T-helper 2 cell treated with Interferon-gamma antibody and Interleukin-4, amounts not matched to agents 100 ng/mL and 5 ng/mL, for 36 hours (primary cell): ENCODE measurements around the gene KIF16B. TPM values are rescaled to one million over a fixed set of nuclear protein-coding genes. Genes with fewer than 3 reads are reported as not detected.

Experiments used
- intact Hi-C: fragments of 100-400 bp; cut with micrococcal nuclease; formaldehyde crosslinking; loops from one replicate; pipeline ENCODE4 v1.15.1; 2023
- total RNA-seq: library from RNA; stranded (reverse); gene quantifications from 2 replicates; pipeline ENCODE4 v1.2.3, GENCODE V29; 2022

The KIF16B gene
- total RNA-seq, 1 donor from 2014 or later, result 8.0 TPM

DNA sequence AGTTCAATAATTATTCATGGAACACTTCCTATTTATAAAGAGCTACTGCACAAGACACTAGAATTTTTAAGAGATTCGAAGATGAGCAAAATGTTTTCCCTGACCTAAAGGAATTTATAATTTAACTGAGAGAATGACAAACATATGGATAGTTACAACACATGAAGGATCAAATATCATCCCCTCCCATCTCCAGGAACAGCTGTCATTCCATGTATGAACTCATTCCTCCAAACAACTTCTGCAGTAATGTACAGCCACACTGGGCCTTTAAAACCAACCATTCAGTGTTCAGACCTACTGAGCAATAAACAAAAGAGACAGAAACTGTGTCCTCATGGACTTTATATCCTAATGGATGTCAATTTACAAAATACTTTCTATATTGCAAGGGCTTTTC is 87.8 kb downstream of the KIF16B start:
- intact Hi-C loops, result no loop called here

DNA sequence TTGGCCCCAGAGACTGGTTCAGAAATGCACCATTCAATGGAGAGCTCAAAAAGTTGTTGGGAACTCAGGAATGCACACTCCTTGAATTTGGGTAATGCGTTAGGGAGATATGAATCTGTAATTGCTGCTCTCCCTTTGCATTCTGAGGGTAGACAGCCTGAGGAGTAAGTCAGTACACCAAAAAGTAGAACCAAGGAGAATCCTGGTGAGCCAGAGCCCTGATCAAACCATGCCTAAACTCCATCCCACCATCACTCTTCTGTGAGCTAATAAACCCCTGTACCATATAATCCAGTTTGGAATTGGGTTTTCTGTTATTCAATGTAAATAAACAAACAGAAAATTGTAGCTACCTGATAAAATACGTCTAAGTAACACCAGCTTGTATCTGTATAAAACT is 90.2 kb downstream of the KIF16B start:
- intact Hi-C loops, result no loop called here

DNA sequence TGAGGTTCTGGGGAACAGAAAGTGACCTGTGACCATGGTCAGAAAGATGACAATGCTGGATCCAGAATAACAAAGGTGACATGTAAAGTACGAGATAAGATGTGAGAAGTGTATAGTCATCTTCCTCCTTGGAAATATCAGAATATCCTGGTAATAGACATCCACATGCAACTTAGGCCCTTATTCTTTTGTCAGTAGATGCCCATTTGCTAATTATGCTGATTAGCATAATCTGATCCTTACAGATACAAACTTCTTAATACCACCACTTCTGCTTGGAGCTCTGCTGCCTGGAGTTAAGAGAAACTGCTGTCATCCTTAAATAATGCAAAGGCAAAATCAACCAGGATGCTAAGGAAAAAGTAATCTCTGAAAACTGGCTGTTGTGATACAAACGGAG is 91.3 kb downstream of the KIF16B start:
- intact Hi-C loops, result no loop called here

DNA sequence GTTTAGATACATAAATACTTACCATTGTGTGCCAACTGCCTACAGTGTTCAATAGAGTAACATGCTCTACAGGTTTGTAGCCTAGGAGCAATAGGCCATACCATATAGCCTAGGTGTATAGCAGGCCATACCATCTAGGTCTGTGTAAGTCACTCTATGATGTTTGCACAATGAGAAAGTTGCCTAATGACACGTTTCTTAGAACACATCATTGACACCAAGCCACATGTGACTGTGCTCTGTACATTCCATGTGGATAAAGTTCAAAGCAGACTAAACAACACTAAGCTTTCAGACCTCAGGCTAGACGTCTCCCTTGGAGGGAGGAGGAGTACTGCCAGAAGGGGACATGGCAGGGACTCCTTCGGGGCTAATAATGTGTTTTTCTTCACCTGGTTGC is 93.6 kb downstream of the KIF16B start:
- intact Hi-C loops, result loop anchor here (5.0 kb wide), 1 partner anchor 772 kb away; no protein-coding TSS in a partner anchor

DNA sequence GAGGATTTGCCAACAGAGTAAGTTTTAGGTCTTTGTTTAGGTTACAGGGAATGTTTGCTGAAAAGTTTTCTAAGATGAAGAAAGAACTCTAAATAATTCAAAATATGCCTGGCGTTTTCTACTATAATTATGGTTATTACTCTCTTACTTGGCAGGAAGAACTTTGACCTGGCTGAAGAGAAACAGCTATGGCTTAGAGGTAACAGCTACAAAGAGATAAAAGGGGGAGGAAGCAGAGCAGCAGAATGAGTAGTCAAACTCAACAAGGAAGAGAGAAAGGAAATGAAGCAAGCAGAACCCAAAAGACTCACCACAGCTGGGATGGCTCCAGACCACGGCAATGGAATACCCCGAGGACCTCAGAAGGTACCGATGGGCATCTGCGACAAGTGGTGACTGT is 95.6 kb downstream of the KIF16B start:
- intact Hi-C loops, result loop anchor here (5.0 kb wide), 1 partner anchor 770 kb away; no protein-coding TSS in a partner anchor

DNA sequence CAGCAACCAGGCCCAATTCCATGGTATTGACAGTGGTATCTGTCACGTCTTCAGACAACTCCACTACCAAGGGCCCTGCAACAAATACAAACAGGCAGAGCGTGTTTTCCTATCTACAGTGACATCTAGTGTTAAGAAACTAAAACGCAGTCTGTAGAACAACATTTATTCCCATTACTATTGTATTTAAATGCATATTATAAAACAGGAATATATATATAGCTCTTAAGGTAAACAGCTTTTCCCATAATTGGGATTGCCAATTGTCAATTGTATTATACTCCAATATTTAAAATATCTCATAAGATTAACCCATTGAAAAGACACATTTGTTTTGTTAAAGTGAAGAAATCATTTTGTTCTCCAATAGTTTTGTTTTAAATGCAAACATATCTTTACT is 97.2 kb downstream of the KIF16B start:
- intact Hi-C loops, result loop anchor here (5.0 kb wide), 1 partner anchor 769 kb away; no protein-coding TSS in a partner anchor

DNA sequence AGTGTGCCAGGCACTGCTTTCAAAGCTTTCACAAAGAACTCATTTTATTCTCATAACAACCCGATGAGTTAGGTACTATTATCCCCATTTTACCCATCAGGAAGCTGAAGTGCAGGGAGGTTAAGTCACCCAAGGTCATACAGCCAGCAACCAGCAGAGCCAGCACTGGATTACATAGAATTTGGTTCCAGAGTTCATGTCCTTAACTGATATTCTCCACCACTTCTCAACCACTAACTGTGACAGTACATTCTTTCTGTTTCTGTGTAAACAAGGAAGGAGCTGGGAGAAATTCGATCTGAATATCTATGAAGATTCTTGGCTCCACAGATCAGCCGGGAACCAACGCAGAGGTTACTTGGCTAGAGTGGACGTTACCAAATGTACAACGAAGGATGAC is 98.0 kb downstream of the KIF16B start:
- intact Hi-C loops, result loop anchor here (5.0 kb wide), 1 partner anchor 768 kb away; no protein-coding TSS in a partner anchor

DNA sequence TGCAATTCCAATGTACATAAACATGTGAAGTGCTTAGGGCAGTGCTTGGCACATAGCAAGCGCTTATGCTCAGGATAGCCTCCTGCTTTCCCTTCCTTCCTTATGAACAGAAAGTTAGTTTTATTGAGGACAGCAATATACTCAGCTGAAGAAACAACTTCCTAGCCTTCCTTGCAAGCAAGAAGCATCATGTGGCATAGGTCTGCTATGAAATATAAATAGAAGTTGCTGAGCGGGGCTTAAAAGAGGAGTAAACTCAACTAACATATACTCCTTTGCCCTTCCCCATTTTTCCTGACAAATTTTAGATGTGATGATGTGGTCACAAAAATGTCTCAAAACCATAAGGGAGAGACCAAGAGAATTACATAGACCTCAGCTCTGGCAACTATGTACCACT is 98.9 kb downstream of the KIF16B start:
- intact Hi-C loops, result no loop called here

DNA sequence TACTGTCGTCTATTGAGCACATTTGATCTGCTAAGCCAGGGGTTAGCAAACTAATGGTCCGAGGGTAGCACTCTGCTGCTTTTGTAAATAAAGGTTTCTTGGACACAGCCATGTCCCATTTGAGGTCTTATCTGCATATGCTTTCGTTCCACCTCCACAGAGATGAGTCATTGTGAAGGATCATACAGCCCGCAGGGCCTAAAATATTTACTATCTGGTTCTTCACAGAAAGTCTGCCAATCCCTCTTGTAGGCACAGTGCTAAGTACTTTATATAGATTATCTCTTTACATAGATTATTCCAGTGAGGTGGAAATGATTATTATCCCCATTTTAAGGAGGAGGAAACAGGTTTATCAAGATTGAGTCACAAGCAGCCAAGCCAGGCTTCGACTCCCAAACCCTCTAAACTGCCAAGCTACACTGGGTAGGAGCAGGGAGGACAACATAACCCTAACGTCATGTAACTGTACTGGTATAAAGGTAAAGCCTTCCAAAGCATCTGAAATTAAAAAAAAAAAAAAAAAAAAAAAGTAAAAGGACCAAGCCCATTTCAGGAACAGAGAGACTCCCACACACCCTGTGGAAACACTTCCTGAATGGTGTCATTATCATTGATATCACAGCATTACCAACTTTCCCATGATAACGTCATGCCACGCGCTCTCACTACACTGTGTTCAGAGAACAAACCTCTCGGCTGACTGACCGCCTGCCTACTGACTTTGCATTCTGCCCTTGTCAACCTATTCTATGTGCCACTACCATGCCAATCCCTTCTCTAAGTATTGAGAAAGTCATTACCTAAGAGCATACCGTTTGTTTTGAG is 101.0 kb downstream of the KIF16B start:
- intact Hi-C loops, result no loop called here

DNA sequence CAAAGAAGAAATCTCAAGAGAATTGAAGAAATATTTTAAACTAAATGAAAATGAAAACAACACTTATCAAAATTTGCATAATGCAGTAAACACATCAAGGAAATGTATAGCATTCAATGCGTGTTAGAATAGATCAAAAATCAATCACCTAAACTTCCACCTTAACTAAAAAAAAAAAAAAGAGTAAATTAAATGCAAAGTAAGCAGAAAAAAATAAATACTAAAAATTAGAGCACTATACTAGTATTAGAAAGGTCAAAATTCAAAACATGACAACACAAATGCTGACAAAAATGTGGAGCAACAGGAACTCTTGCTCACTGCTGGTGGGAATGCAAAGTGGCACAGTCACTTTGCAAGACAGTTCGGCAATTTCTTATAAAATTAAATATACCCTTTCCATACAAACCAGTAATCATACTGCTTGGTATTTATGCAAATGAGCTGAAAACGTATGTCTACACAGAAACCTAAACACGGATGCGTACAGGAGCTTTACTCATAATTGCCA is 103.8 kb downstream of the KIF16B start:
- intact Hi-C loops, result no loop called here

DNA sequence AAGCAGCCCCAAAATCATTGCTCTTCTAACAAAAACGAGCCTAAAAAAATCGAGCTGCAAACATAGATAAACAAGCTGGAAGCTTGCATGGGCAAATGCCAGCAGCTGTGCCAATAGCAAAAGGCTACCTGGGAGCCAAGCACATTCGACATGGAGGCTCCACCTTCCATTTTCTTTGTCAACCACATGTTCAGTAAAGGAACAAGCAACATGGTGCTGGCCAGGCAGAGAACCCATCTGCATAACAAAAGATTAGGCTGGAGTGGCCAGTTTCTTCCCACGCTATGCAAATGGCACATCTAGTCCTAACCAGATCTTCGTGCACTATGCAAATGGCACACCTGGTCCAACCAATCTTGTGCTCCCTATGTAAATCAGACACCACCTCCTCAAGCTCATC is 110.5 kb downstream of the KIF16B start:
- intact Hi-C loops, result no loop called here

DNA sequence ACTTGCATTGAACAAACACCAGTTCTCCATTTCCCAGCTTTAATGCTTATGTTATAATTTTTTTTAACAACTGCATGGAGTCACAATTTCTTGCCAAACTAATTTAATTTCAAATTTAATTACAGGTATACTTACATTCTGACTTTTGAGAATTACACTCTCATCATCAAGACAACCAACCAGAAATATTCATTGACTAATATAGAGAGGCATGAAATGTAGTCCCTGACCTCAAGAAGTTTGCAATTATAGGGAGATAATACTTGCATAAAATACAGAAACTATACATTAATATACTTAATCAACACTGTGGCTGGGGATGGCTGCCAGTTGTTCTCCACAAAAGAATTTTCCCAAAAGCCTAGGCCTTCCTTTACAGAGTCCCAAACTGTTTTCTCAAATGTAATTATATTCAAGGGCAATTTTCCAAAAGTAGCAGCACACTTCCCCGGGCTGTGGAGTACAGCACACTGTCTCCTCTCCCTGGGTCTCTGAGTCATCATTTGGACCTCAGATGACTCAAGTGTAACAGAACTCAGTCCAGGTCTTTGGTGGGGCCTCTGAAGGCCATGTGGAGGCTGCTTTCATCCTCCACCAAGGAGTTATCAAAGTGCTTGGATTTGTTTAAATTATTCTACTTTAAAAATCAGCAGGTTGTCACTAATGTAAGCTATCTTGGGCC is 114.1 kb downstream of the KIF16B start:
- intact Hi-C loops, result no loop called here

DNA sequence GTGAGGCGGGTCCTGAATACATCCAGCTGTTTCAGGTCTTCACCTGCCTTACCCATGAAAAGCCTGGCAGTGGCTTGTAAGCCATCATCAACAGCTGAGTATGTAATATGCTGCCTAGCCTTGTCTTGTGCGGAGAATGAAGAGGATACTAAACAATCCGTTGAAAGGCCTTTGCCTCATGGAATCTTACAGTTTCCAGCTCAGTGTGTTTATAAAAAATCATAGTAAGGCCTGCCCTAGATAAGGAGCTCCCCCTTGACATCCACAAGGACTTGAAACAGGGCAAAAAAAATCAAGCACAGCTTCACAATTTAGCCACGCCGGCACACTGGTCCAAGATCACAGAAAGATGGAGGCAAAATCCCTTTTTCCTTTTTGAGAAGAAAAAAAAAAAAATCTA is 115.7 kb downstream of the KIF16B start:
- intact Hi-C loops, result no loop called here

DNA sequence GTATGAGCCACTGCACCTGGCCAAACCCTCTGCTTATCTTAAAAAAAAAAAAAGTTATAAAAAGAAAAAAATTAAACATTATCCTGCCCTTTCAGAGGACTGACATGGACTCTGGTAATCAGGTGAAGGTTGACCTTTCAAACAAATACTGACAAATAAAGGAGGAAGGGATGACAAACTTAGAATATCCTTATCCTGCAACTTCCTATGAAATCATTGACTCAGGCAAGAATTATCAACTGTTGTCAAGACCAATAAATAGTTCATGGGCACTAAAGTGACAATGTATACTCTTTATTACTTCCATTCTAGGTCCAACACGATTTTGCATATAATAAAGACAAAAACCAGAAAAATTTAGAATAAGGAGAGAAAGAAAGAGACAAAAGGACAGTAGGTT is 117.9 kb downstream of the KIF16B start:
- intact Hi-C loops, result no loop called here

DNA sequence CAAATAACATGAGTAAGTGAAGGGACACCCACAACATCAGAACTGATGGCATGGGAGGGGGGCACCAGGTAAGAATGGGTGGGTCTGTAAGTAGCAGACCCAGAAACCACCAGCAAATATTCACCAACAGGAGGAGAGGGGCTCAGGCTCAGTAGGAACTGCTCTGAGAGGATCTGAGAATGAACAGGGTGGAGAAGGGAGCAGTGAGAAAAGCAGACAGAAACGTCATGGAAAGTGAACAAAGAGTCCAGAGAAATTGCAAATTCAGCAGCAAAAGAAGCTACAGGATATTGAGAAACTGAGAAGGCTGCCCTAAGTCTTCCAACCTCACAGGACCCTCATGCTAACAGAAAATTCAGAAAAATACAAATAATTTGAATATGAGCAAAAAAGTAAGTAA is 121.3 kb downstream of the KIF16B start:
- intact Hi-C loops, result no loop called here

DNA sequence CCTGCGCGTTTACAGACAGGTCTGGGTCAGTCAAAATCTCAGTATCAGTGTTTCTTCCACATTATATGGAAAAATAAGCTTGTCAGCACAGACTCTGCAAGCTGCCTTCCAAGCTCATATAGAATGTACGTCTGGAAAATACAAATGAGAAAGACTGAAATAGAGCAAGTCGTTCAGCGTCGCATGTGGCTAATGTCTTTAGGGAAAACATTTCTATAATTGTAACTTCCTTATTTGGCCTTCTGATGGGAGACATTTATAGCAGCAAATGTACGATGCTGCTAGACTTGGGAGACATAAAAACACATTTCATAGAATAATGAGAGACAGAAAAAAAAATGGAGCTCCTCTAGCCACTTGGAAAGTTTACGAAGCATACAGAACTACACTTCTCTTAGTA is 122.2 kb downstream of the KIF16B start:
- intact Hi-C loops, result no loop called here

DNA sequence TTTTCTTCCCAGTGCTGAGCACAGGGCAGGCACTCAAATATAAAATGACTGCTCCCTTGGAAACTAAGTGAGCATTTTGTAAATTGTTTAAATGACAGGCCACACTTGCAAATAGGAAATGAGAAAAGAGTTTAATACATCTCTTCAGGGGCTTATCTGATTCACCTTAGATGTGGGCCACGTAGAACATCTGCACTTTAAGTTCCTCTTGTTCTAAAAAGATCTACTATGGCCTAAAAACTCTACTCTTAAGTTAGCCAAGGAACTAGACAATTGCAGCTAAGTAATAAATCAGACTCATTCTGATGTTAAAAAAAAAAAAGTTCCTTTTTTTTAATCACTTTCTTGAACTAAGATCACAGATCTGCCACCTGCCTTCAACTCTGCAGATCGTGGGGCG is 126.3 kb downstream of the KIF16B start:
- intact Hi-C loops, result no loop called here

DNA sequence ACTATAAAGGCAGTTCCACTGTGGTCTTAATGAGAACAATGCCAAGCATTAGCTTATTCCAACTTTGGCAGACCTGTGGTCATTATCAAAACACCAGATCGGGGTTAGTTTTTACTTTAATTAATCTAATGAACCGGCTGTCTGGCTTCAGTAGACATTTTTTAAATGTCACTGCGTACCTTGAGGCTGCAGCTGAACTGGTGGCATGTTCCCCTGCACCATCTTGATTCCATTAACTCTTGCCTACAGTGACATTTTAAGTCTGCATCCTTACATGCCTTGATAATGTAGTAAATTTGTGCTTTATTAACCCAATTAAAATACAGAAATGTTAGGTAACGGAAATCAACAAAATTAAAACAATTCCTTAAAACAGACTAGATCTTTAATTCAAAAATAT is 127.0 kb downstream of the KIF16B start:
- intact Hi-C loops, result no loop called here

DNA sequence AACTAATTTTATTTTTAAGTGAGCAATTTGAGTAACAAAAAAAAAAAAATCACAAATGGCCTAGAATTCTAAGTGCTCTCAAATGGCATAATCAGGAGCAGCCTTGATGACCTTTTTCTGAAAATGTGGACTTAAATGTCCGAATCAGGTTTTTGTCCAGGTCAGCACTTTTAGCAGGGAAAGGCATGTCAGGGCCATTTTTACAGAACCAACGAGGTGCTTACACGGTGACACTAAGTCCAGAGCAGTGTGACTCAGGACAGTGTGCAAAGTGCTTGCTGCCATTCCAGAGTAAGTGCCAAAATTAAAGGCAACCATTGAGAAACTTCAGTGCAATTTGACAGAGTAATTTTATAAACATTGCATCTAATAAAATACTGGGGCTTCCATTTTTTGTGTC is 127.8 kb downstream of the KIF16B start:
- intact Hi-C loops, result no loop called here

DNA sequence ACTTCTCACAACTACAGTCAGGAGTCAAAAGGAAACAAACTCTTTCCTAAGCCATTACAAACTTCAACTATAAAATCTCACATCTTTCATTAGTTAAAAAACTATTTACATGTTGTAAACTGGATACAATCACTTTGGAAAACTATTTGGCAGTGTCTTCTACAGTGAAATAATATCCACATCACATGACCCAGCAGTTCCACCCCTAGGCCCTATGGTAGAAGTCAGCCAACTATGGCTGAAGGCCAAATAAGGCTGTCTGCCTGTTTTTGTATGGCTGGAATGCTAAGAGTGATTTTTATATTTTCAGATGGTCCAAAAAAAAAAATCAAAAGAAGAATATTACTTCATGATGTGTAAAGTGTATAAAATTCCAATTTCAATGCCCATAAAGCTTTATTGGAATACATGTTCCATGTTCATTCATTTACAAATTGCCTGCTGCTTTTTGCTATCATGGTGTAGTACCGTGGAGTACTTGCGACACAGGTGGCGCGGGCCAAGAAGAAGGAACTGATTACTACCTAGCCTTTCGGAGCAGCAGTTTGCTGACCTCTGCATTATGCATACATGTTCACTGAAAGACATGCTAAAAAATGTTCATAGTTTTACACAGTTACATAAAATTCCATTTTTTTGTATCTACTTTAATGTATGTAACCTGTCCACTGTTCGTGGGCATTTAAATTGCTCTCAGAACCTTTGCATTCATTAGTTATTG is 129.0 kb downstream of the KIF16B start:
- intact Hi-C loops, result no loop called here

DNA sequence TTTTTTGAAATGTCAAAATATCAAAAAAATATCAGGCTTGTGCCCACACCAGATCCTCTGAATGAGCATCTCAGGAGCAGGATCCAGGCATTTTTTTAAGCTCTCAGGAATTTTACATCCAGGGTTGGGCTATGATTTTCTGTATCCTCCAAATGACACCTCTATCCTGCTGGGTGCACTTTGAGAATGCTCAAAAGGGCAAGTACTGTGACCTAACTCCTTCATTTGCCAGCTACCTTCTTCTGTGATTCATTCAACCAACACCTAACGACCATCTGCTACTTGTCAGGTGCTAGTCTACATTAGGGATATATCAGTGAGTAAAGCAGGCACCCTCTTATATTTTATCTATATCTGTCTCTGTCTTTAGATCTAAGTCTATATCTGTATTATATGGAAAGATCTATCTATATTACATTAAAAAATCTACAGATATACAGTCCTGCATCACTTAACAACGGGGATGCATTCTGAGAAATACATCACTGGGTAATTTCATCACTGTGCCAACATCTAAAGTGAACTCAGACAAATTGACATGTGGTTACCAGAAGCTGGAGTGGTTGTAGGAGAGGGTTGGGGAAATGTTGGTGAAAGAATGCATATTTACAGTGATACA is 131.6 kb downstream of the KIF16B start:
- intact Hi-C loops, result no loop called here
